ENCODE measurements around the gene FXYD2. TPM values are rescaled to one million over a fixed set of nuclear protein-coding genes. Genes with fewer than 3 reads are reported as not detected.

The FXYD2 gene
- total and polyA plus RNA-seq, 10 of the 15 experiments (the other 5 are each of a cell fraction or from before 2014, with no cell fraction given), result 1.2 to 4.5 (median 2.4) TPM

DNA sequence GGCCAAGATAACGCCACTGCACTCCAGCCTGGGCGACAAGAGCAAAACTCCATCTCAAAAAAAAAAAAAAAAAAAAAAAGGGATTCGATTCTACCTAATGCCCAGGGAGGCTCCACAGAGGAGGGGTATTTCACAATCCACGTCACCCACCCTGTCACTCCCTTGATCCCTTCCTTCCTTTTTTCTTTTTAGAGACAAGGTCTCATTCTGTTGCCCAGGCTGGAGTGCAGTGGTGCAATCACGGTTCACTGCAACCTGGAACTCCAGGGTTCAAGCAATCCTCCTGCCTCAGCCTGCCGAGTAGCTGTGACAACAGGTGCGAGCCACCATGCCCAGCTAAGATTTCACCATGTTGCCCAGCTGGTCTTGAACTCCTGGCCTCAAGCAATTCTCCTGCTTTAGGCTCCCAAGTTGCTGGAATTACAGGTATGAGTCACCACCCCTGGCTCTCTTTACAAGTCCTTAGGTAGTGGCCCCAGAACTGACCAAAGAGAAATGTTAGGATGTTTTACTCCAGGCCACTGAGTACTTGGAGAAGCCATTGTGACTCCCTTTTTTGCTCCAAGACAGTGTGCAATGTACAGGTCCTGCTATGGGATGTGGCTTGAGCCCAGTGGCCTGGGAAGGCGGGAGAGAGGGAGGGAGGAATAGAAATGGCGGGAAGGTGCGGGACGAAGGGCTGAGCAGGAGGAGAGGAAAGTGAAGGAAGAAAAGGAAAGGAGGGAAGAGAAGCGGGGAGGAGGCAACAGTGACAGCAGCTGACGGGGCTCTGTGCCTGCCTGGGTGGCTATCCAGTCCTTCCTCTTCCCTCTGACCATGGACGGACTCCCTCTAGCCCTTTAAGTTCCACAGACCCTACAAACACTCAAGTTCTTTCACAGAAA is 11.8 kb upstream of the FXYD2 start:
- FAIRE-seq (no peak), ATAC-seq (no peak), DNase-seq (ENCODE audit: low read depth, low spot score) (no peak)
- no peak overlapping the region for H2AFZ ChIP-seq (ENCODE audit: control insufficient read depth, low read depth, low read length)
- in situ Hi-C loops (cut with MboI), result no loop called here
- no peak overlapping the region for H3K4me2 ChIP-seq (ENCODE audit: control insufficient read depth, insufficient read depth)
- H3K36me3 ChIP-seq (ENCODE audit: control insufficient read depth in 2 of 2, insufficient read depth in 2 of 2, low read length in 1 of 2), result no peaks in the 10 kb centered on the region
- TF ChIP-seq SUZ12 (IDR thresholded peaks at IDR 0.05; ENCODE audit: unreplicated experiment), result no peak
- no peak for TF ChIP-seq NRF1 (conservative IDR thresholded peaks at IDR 0.05; ENCODE audit: low read depth, low read length)
- TF ChIP-seq ZNF622 (IDR thresholded peaks at IDR 0.05), result no peak
- TF ChIP-seq POLR2AphosphoS5 (IDR thresholded peaks at IDR 0.05; ENCODE audit: low read length), result no peak
- no peak for TF ChIP-seq CHD2 (IDR thresholded peaks at IDR 0.05; ENCODE audit: borderline replicate concordance, low read depth, low read length)
- WGBS (ENCODE audit: insufficient coverage, insufficient replicate concordance, low lambda C conversion rate, missing lambda C conversion rate), result 12% methylated on average over 13 of the region's 14 CpGs
- H3K27ac ChIP-seq (ENCODE audit: control insufficient read depth, insufficient read depth), result no peak overlapping the region
- CTCF ChIA-PET, result interaction anchor here (1.0 to 4.9 kb wide), 5 partner anchors 8 to 216 kb away, joined by 3 to 34 read pairs (median 20); no protein-coding TSS in a partner anchor
- SMC1A ChIA-PET (ENCODE audit: uncharacterized antibody, unreplicated experiment), result interaction anchor here (1.0 kb wide), 1 partner anchor 110 kb away, joined by 3 read pairs; no protein-coding TSS in a partner anchor
- peaks cover 0 to 7% of the 10 kb centered on the region in 2 experiments; a peak in 1 of 4 replicates for H3K27me3 ChIP-seq (replicated peaks in 1 of 2; ENCODE audit: control insufficient read depth in 2 of 2, insufficient read depth in 2 of 2, low read length in 1 of 2)
- H3K4me1 ChIP-seq (ENCODE audit: control insufficient read depth, insufficient read depth, low read length), result no peaks in the 10 kb centered on the region
- H3K79me2 ChIP-seq (ENCODE audit: control insufficient read depth, insufficient read depth, low read length), result no peaks in the 10 kb centered on the region
- POLR2A ChIA-PET, result no interaction called here
- BruUV-seq (replicated peaks), result no TSS peak
- H3K4me3 ChIP-seq, result no peak overlapping the region
- RAD21 ChIA-PET (ENCODE audit: unreplicated experiment), result interaction anchor here (1.5 to 22.6 kb wide), 2 partner anchors 28 to 110 kb away, joined by 5 to 393 read pairs; no protein-coding TSS in a partner anchor
- H3K9me3 ChIP-seq (replicated peaks; ENCODE audit: control insufficient read depth, insufficient read depth, low read length), result no peaks in the 10 kb centered on the region
- H3K9ac ChIP-seq (ENCODE audit: control insufficient read depth, insufficient read depth, low read length), result no peak overlapping the region
- intact Hi-C loops (cut with micrococcal nuclease; ENCODE audit: unreplicated experiment), result no loop called here
- no peaks in the 10 kb centered on the region for H4K20me1 ChIP-seq (ENCODE audit: control insufficient read depth, insufficient read depth)

DNA sequence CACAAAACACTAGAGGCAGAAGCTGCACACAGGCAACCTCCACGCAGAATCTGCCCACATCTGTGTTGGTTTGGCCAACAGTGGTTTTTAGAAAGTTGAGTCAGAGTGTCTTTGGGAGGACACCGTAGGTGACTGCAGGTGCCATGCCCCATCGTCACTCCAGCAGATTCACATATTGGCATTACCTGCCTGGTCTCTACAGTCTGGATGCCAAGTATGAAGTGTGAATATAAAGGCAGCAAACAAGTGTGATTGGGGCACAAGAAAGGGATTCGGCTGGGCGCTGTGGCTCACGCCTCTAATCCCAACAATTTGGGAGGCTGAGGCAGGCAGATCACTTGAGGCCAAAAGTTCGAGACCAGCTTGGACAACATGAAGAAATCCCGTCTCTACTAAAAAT is 11.0 kb upstream of the FXYD2 start:
- Histone ChIP-seq H3K4me3 (no peak overlapping the region), H3K9me3 (replicated peaks; ENCODE audit: control insufficient read depth, insufficient read depth, low read length) (no peaks in the 10 kb centered on the region), H3K79me2 (ENCODE audit: control insufficient read depth, insufficient read depth, low read length) (no peaks in the 10 kb centered on the region), H3K9ac (ENCODE audit: control insufficient read depth, insufficient read depth, low read length) (no peak overlapping the region), H2AFZ (ENCODE audit: control insufficient read depth, low read depth, low read length) (no peak overlapping the region), H3K4me1 (ENCODE audit: control insufficient read depth, insufficient read depth, low read length) (0 out of 2 replicates have a peak, but pooled peaks cover under 1% of the 10 kb centered on the region), H3K36me3 (ENCODE audit: control insufficient read depth in 2 of 2, insufficient read depth in 2 of 2, low read length in 1 of 2) (no peaks in the 10 kb centered on the region), H4K20me1 (ENCODE audit: control insufficient read depth, insufficient read depth) (no peaks in the 10 kb centered on the region), H3K27me3 (replicated peaks in 1 of 2; ENCODE audit: control insufficient read depth in 2 of 2, insufficient read depth in 2 of 2, low read length in 1 of 2) (peaks cover 0 to 7% of the 10 kb centered on the region in 2 experiments; a peak in 1 of 4 replicates), H3K4me2 (ENCODE audit: control insufficient read depth, insufficient read depth) (no peak overlapping the region), H3K27ac (ENCODE audit: control insufficient read depth, insufficient read depth) (no peak overlapping the region)
- intact Hi-C loops (cut with micrococcal nuclease; ENCODE audit: unreplicated experiment) (no loop called here), in situ Hi-C loops (cut with MboI) (no loop called here)
- FAIRE-seq (no peak), ATAC-seq (no peak), DNase-seq (ENCODE audit: low read depth, low spot score) (no peak)
- no peak for TF ChIP-seq FOXK2 (IDR thresholded peaks at IDR 0.05)
- TF ChIP-seq CBX3 (IDR thresholded peaks at IDR 0.05; ENCODE audit: borderline replicate concordance, low read depth), result no peak
- TF ChIP-seq ZZZ3 (IDR thresholded peaks at IDR 0.05; ENCODE audit: control insufficient read depth, insufficient read length, low read depth), result no peak
- no peak for TF ChIP-seq ASH2L (IDR thresholded peaks at IDR 0.05; ENCODE audit: borderline replicate concordance, low read depth)
- no TSS peak for BruUV-seq (replicated peaks)
- ChIA-PET SMC1A (ENCODE audit: uncharacterized antibody, unreplicated experiment) (interaction anchor here (1.3 to 3.0 kb wide), 3 partner anchors 12 to 217 kb away, joined by 3 to 20 read pairs (median 3); no protein-coding TSS in a partner anchor), RAD21 (ENCODE audit: unreplicated experiment) (interaction anchor here (1.5 to 22.6 kb wide), 3 partner anchors 12 to 111 kb away, joined by 5 to 393 read pairs (median 5); no protein-coding TSS in a partner anchor), POLR2A (no interaction called here), CTCF (interaction anchor here (1.1 to 6.1 kb wide), 6 partner anchors 9 to 217 kb away, joined by 3 to 48 read pairs (median 26); partner anchors contain the start of gene FXYD2)
- 51% methylated on average over 8 of the region's 8 CpGs for WGBS (ENCODE audit: insufficient coverage, insufficient replicate concordance, low lambda C conversion rate, missing lambda C conversion rate)
